Activated T-cell treated with anti-CD3 and anti-CD28 coated beads, Interleukin-2, amount 50 U/mL, for 24 hours (primary cell): ENCODE results near the gene FIGNL1.

Experiments
- DNase-seq: peaks from one replicate; pipeline ENCODE4 v3.0.0-alpha.2; 2020
- H3K27ac Mint-ChIP-seq: 2 replicates; pipeline ENCODE4 v1.8.0; 2020; ENCODE audit warnings: mild to moderate bottlenecking, mixed read lengths
- H3K27me3 Mint-ChIP-seq: 2 replicates; pipeline ENCODE4 v1.8.0; 2020; ENCODE audit warnings: mixed read lengths
- H3K36me3 Mint-ChIP-seq: 2 replicates; pipeline ENCODE4 v1.8.0; 2020; ENCODE audit warnings: low read depth, mixed read lengths
- H3K4me1 Mint-ChIP-seq: 2 replicates; pipeline ENCODE4 v1.8.0; 2020; ENCODE audit warnings: low read depth, mixed read lengths
- H3K4me3 Mint-ChIP-seq: 2 replicates; pipeline ENCODE4 v1.8.0; 2020; ENCODE audit warnings: mild to moderate bottlenecking, moderate library complexity, mixed read lengths
- H3K9me3 Mint-ChIP-seq: 2 replicates; pipeline ENCODE4 v1.8.0; 2020; ENCODE audit warnings: mixed read lengths

The FIGNL1 gene

GRCh38 chr7:50426280-50427045, 23.7 kb downstream of the FIGNL1 start:
- H3K4me1 Mint-ChIP-seq, result no peaks in the 10 kb centered on the region
- H3K27ac Mint-ChIP-seq, result no peak overlapping the region
- H3K4me3 Mint-ChIP-seq, result no peak overlapping the region
- no peaks in the 10 kb centered on the region for H3K27me3 Mint-ChIP-seq
- no peaks in the 10 kb centered on the region for H3K36me3 Mint-ChIP-seq
- no peak for DNase-seq
- H3K9me3 Mint-ChIP-seq, result no peaks in the 10 kb centered on the region

- no peak overlapping the region for H3K27ac Mint-ChIP-seq
These were observed 24.8 kb downstream of the FIGNL1 start for GRCh38 chr7:50425318-50425717.

GRCh38 chr7:50423860-50424259, 26.3 kb downstream of the FIGNL1 start:
- no peak overlapping the region for H3K27ac Mint-ChIP-seq
- no peaks in the 10 kb centered on the region for H3K4me1 Mint-ChIP-seq
- no peaks in the 10 kb centered on the region for H3K9me3 Mint-ChIP-seq
- no peak for DNase-seq
- no peaks in the 10 kb centered on the region for H3K36me3 Mint-ChIP-seq
- no peaks in the 10 kb centered on the region for H3K27me3 Mint-ChIP-seq
- H3K4me3 Mint-ChIP-seq, result no peak overlapping the region

More at GRCh38 chr7:50425318-50425717, 24.8 kb downstream of the FIGNL1 start:
- no peaks in the 10 kb centered on the region for H3K27me3 Mint-ChIP-seq
- H3K4me1 Mint-ChIP-seq, result no peaks in the 10 kb centered on the region
- no peaks in the 10 kb centered on the region for H3K9me3 Mint-ChIP-seq
- no peaks in the 10 kb centered on the region for H3K36me3 Mint-ChIP-seq
- H3K4me3 Mint-ChIP-seq, result no peak overlapping the region
- no peak for DNase-seq

- no peak overlapping the region for H3K27ac Mint-ChIP-seq
- no peaks in the 10 kb centered on the region for H3K27me3 Mint-ChIP-seq
- no peak for DNase-seq
- H3K9me3 Mint-ChIP-seq, result no peaks in the 10 kb centered on the region
- H3K4me1 Mint-ChIP-seq, result no peaks in the 10 kb centered on the region
- no peaks in the 10 kb centered on the region for H3K36me3 Mint-ChIP-seq
- no peak overlapping the region for H3K4me3 Mint-ChIP-seq
These were observed 27.3 kb downstream of the FIGNL1 start for GRCh38 chr7:50422858-50423257.

GRCh38 chr7:50421043-50421442, 29.1 kb downstream of the FIGNL1 start:
- no peak overlapping the region for H3K27ac Mint-ChIP-seq
- no peak for DNase-seq
- H3K27me3 Mint-ChIP-seq, result no peaks in the 10 kb centered on the region
- peaks cover 17% of the 10 kb centered on the region for H3K4me1 Mint-ChIP-seq
- no peaks in the 10 kb centered on the region for H3K9me3 Mint-ChIP-seq
- no peaks in the 10 kb centered on the region for H3K36me3 Mint-ChIP-seq
- H3K4me3 Mint-ChIP-seq, result no peak overlapping the region

GRCh38 chr7:50418526-50419290, 31.4 kb downstream of the FIGNL1 start:
- H3K4me1 Mint-ChIP-seq, result peaks cover 28% of the 10 kb centered on the region
- DNase-seq, result no peak
- H3K27ac Mint-ChIP-seq, result peak overlapping the region; percentile 23
- no peaks in the 10 kb centered on the region for H3K9me3 Mint-ChIP-seq
- H3K4me3 Mint-ChIP-seq, result no peak overlapping the region
- H3K36me3 Mint-ChIP-seq, result no peaks in the 10 kb centered on the region
- no peaks in the 10 kb centered on the region for H3K27me3 Mint-ChIP-seq

- Mint-ChIP-seq H3K27me3 (no peaks in the 10 kb centered on the region), H3K9me3 (no peaks in the 10 kb centered on the region), H3K4me3 (no peak overlapping the region), H3K4me1 (peaks cover 28% of the 10 kb centered on the region), H3K27ac (peak overlapping the region; percentile 23), H3K36me3 (no peaks in the 10 kb centered on the region)
- peak; percentile 78 for DNase-seq
These were observed 32.0 kb downstream of the FIGNL1 start for GRCh38 chr7:50418086-50418515.

- H3K4me3 Mint-ChIP-seq, result peak overlapping the region; percentile 35
- no peaks in the 10 kb centered on the region for H3K27me3 Mint-ChIP-seq
- H3K27ac Mint-ChIP-seq, result peak overlapping the region; percentile 62
- H3K4me1 Mint-ChIP-seq, result peaks cover 31% of the 10 kb centered on the region
- H3K36me3 Mint-ChIP-seq, result no peaks in the 10 kb centered on the region
- no peaks in the 10 kb centered on the region for H3K9me3 Mint-ChIP-seq
- DNase-seq, result no peak
These were observed 33.5 kb downstream of the FIGNL1 start for GRCh38 chr7:50416527-50417182.

- Mint-ChIP-seq H3K36me3 (no peaks in the 10 kb centered on the region), H3K27ac (peak overlapping the region; percentile 62), H3K4me1 (peaks cover 38% of the 10 kb centered on the region), H3K4me3 (no peak overlapping the region), H3K9me3 (no peaks in the 10 kb centered on the region), H3K27me3 (no peaks in the 10 kb centered on the region)
- no peak for DNase-seq
These were observed 34.2 kb downstream of the FIGNL1 start for GRCh38 chr7:50415844-50416364.

- no peak for DNase-seq
- peaks cover 60% of the 10 kb centered on the region for H3K4me1 Mint-ChIP-seq
- no peaks in the 10 kb centered on the region for H3K27me3 Mint-ChIP-seq
- H3K4me3 Mint-ChIP-seq, result no peak overlapping the region
- no peaks in the 10 kb centered on the region for H3K36me3 Mint-ChIP-seq
- H3K9me3 Mint-ChIP-seq, result no peaks in the 10 kb centered on the region
- no peak overlapping the region for H3K27ac Mint-ChIP-seq
These were observed 36.6 kb downstream of the FIGNL1 start for GRCh38 chr7:50413561-50413960.

GRCh38 chr7:50412973-50413372, 37.2 kb downstream of the FIGNL1 start:
- Mint-ChIP-seq H3K4me3 (no peak overlapping the region), H3K27ac (no peak overlapping the region), H3K9me3 (no peaks in the 10 kb centered on the region), H3K27me3 (no peaks in the 10 kb centered on the region), H3K4me1 (peaks cover 63% of the 10 kb centered on the region), H3K36me3 (no peaks in the 10 kb centered on the region)
- DNase-seq, result no peak

- H3K27me3 Mint-ChIP-seq, result no peaks in the 10 kb centered on the region
- no peaks in the 10 kb centered on the region for H3K9me3 Mint-ChIP-seq
- H3K4me3 Mint-ChIP-seq, result no peak overlapping the region
- no peak for DNase-seq
- H3K27ac Mint-ChIP-seq, result peak overlapping the region; percentile 55
- no peaks in the 10 kb centered on the region for H3K36me3 Mint-ChIP-seq
- peaks cover 66% of the 10 kb centered on the region for H3K4me1 Mint-ChIP-seq
These were observed 38.8 kb downstream of the FIGNL1 start for GRCh38 chr7:50411332-50411731.

GRCh38 chr7:50409856-50410745, 40.0 kb downstream of the FIGNL1 start:
- H3K4me1 Mint-ChIP-seq, result peaks cover 66% of the 10 kb centered on the region
- H3K36me3 Mint-ChIP-seq, result peaks cover 7% of the 10 kb centered on the region
- H3K27me3 Mint-ChIP-seq, result no peaks in the 10 kb centered on the region
- no peak for DNase-seq
- H3K9me3 Mint-ChIP-seq, result no peaks in the 10 kb centered on the region
- H3K27ac Mint-ChIP-seq, result peak overlapping the region; percentile 55
- peak overlapping the region; percentile 6 for H3K4me3 Mint-ChIP-seq

GRCh38 chr7:50406935-50407334, 43.2 kb downstream of the FIGNL1 start:
- no peak overlapping the region for H3K4me3 Mint-ChIP-seq
- H3K4me1 Mint-ChIP-seq, result peaks cover 96% of the 10 kb centered on the region
- no peaks in the 10 kb centered on the region for H3K27me3 Mint-ChIP-seq
- peaks cover 39% of the 10 kb centered on the region for H3K36me3 Mint-ChIP-seq
- no peak for DNase-seq
- H3K9me3 Mint-ChIP-seq, result no peaks in the 10 kb centered on the region
- peak overlapping the region; percentile 86 for H3K27ac Mint-ChIP-seq
